Gastrocnemius medialis (tissue), 4 donors: Measurements from ENCODE around the gene UQCR11.

ENCODE experiments used
- CTCF ChIP-seq, 5 experiments: fragments of 450-650 bp in 3 of 5; fragments of 200-600 bp in 2 of 5; sonication (generic) in 2 of 5; IDR thresholded peaks in 4 of 5; conservative IDR thresholded peaks in 1 of 5; 1 replicate in 4 of 5; 2 replicates in 1 of 5; pipeline ENCODE4 v1.5.1; 2016 to 2019; ENCODE audit warnings: antibody characterized with exemption in 5 of 5, mild to moderate bottlenecking in 3 of 5, moderate library complexity in 3 of 5
- POLR2A ChIP-seq, 2 donors: fragments of 450-650 bp; IDR thresholded peaks; one replicate each; pipeline ENCODE4 v1.6.1; 2017; ENCODE audit warnings: antibody characterized with exemption in 2 of 2, mild to moderate bottlenecking in 2 of 2, moderate library complexity in 2 of 2

- TF ChIP-seq CTCF (IDR thresholded peaks at IDR 0.05 in 4 of 5, conservative IDR thresholded peaks at IDR 0.05 in 1 of 5) (no peak), POLR2A (IDR thresholded peaks at IDR 0.05) (no peak)
Observed at GRCh38 chr19:1602091-1602707, 3.1 kb downstream of the UQCR11 start.
